Loucy (cell line): Measurements from ENCODE around the gene CARD9.

Experiments used
- H2AFZ ChIP-seq: fragments of 200-600 bp; sonication (generic); 2 replicates; pipeline ENCODE4 v1.6.0; 2016; ENCODE audit warnings: antibody characterized with exemption, mild to moderate bottlenecking, low read length, moderate library complexity
- H3F3A ChIP-seq: fragments of 200-600 bp; 2 replicates; pipeline ENCODE4 v1.6.0; 2016; ENCODE audit warnings: antibody characterized with exemption, low read depth, mild to moderate bottlenecking
- H3K27me3 ChIP-seq: fragments of 200-600 bp; sonication (generic); 2 replicates; pipeline ENCODE4 v1.6.1; 2014; ENCODE audit warnings: low read length, mild to moderate bottlenecking; ENCODE audit not compliant: insufficient read depth, poor library complexity, severe bottlenecking
- H3K36me3 ChIP-seq: fragments of 200-600 bp; sonication (generic); 2 replicates; pipeline ENCODE4 v1.6.1; 2016; ENCODE audit warnings: low read length; ENCODE audit not compliant: insufficient read depth
- H3K4me1 ChIP-seq: fragments of 200-600 bp; sonication (generic); 2 replicates; pipeline ENCODE4 v1.5.1; 2014; ENCODE audit warnings: low read length, mild to moderate bottlenecking; ENCODE audit not compliant: insufficient read depth, poor library complexity, severe bottlenecking
- H3K4me2 ChIP-seq: fragments of 200-600 bp; sonication (generic); 2 replicates; pipeline ENCODE4 v1.6.0; 2014; ENCODE audit warnings: antibody characterized with exemption, low read length, low read depth, mild to moderate bottlenecking; ENCODE audit not compliant: poor library complexity, severe bottlenecking
- H3K4me3 ChIP-seq: fragments of 200-600 bp; sonication (generic); 2 replicates; pipeline ENCODE4 v1.5.1; 2014; ENCODE audit warnings: low read length, mild to moderate bottlenecking, mixed read lengths; ENCODE audit not compliant: poor library complexity, severe bottlenecking
- H3K79me2 ChIP-seq: fragments of 200-600 bp; sonication (generic); 2 replicates; pipeline ENCODE4 v1.6.1; 2014; ENCODE audit warnings: low read length; ENCODE audit not compliant: insufficient read depth
- H3K9ac ChIP-seq: fragments of 200-600 bp; sonication (generic); 2 replicates; pipeline ENCODE4 v1.6.0; 2014; ENCODE audit warnings: mild to moderate bottlenecking, low read depth, low read length, moderate library complexity; ENCODE audit not compliant: poor library complexity, severe bottlenecking
- H3K9me2 ChIP-seq: fragments of 200-600 bp; sonication (generic); replicated peaks from 2 replicates; pipeline ENCODE4 v1.6.1; 2016; ENCODE audit warnings: low read depth, low read length, mixed read lengths
- H3K9me3 ChIP-seq: fragments of 200-600 bp; sonication (generic); 2 replicates; pipeline ENCODE4 v1.6.1; 2014; ENCODE audit warnings: mild to moderate bottlenecking, antibody characterized with exemption, low read length, low read depth; ENCODE audit not compliant: insufficient read depth
- H4K20me1 ChIP-seq: fragments of 200-600 bp; sonication (generic); 2 replicates; pipeline ENCODE4 v1.6.0; 2014; ENCODE audit warnings: antibody characterized with exemption, low read length, mild to moderate bottlenecking; ENCODE audit not compliant: insufficient read depth, poor library complexity, severe bottlenecking
- EZH2phosphoT487 ChIP-seq: fragments of 200-600 bp; IDR thresholded peaks from 2 replicates; pipeline ENCODE4 v1.6.1; 2018; ENCODE audit warnings: antibody characterized with exemption, mild to moderate bottlenecking, moderate library complexity, borderline replicate concordance
- TF ChIP-seq, protein P1 (sequence below): fragments of 200-600 bp; sonication (generic); conservative IDR thresholded peaks from 2 replicates; pipeline ENCODE4 v1.5.1; 2014; ENCODE audit warnings: mild to moderate bottlenecking, antibody characterized with exemption, low read length

The CARD9 gene

GRCh38 chr9:136343884-136344269 is 29.6 kb downstream of the CARD9 start:
- no peak overlapping the region for H2AFZ ChIP-seq
- no peaks in the 10 kb centered on the region for H3K79me2 ChIP-seq
- no peak overlapping the region for H3K9ac ChIP-seq
- no peaks in the 10 kb centered on the region for H3K9me2 ChIP-seq
- TF ChIP-seq, protein P1, sequence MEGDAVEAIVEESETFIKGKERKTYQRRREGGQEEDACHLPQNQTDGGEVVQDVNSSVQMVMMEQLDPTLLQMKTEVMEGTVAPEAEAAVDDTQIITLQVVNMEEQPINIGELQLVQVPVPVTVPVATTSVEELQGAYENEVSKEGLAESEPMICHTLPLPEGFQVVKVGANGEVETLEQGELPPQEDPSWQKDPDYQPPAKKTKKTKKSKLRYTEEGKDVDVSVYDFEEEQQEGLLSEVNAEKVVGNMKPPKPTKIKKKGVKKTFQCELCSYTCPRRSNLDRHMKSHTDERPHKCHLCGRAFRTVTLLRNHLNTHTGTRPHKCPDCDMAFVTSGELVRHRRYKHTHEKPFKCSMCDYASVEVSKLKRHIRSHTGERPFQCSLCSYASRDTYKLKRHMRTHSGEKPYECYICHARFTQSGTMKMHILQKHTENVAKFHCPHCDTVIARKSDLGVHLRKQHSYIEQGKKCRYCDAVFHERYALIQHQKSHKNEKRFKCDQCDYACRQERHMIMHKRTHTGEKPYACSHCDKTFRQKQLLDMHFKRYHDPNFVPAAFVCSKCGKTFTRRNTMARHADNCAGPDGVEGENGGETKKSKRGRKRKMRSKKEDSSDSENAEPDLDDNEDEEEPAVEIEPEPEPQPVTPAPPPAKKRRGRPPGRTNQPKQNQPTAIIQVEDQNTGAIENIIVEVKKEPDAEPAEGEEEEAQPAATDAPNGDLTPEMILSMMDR, result no peak
- no peak for TF ChIP-seq EZH2phosphoT487
- H3F3A ChIP-seq, result no peaks in the 10 kb centered on the region
- no peaks in the 10 kb centered on the region for H3K9me3 ChIP-seq
- no peaks in the 10 kb centered on the region for H3K36me3 ChIP-seq
- H3K4me1 ChIP-seq, result no peaks in the 10 kb centered on the region
- no peak overlapping the region for H3K4me3 ChIP-seq
- no peaks in the 10 kb centered on the region for H3K27me3 ChIP-seq
- H4K20me1 ChIP-seq, result no peaks in the 10 kb centered on the region
- H3K4me2 ChIP-seq, result no peak overlapping the region

- Histone ChIP-seq H2AFZ (no peak overlapping the region), H3K9ac (no peak overlapping the region), H3K36me3 (no peaks in the 10 kb centered on the region)
Observed at GRCh38 chr9:136343121-136343883, 30.2 kb downstream of the CARD9 start.

GRCh38 chr9:136342181-136343120 is 31.0 kb downstream of the CARD9 start:
- H3K79me2 ChIP-seq, result no peaks in the 10 kb centered on the region
- H3K4me3 ChIP-seq, result no peak overlapping the region
- no peaks in the 10 kb centered on the region for H3K9me3 ChIP-seq
- H3F3A ChIP-seq, result no peaks in the 10 kb centered on the region
- H3K9me2 ChIP-seq, result no peaks in the 10 kb centered on the region
- no peaks in the 10 kb centered on the region for H3K36me3 ChIP-seq
- H2AFZ ChIP-seq, result no peak overlapping the region
- H3K9ac ChIP-seq, result no peak overlapping the region
- no peaks in the 10 kb centered on the region for H4K20me1 ChIP-seq
- no peaks in the 10 kb centered on the region for H3K4me1 ChIP-seq
- H3K4me2 ChIP-seq, result no peak overlapping the region
- TF ChIP-seq, protein P1, result no peak
- TF ChIP-seq EZH2phosphoT487, result no peak
- H3K27me3 ChIP-seq, result no peaks in the 10 kb centered on the region

More at GRCh38 chr9:136343121-136343883, 30.2 kb downstream of the CARD9 start:
- H3K4me1 ChIP-seq, result no peaks in the 10 kb centered on the region
- H3K27me3 ChIP-seq, result no peaks in the 10 kb centered on the region
- no peaks in the 10 kb centered on the region for H3K9me3 ChIP-seq
- no peak overlapping the region for H3K4me3 ChIP-seq
- no peak overlapping the region for H3K4me2 ChIP-seq
- no peaks in the 10 kb centered on the region for H3K9me2 ChIP-seq
- H3K79me2 ChIP-seq, result no peaks in the 10 kb centered on the region
- H3F3A ChIP-seq, result no peaks in the 10 kb centered on the region
- TF ChIP-seq EZH2phosphoT487, result no peak
- TF ChIP-seq, protein P1, result no peak
- no peaks in the 10 kb centered on the region for H4K20me1 ChIP-seq
